WTC11 (cell line): Measurements from ENCODE around the gene ERC2.

Source experiments
- CBFB ChIP-seq: sonication (generic); formaldehyde crosslinking; IDR thresholded peaks from 2 replicates; pipeline ENCODE4 v1.8.1; 2022; ENCODE audit warnings: mild to moderate bottlenecking, low read depth, missing genetic modification reagents
- CREB1 ChIP-seq: sonication (generic); formaldehyde crosslinking; IDR thresholded peaks from 2 replicates; pipeline ENCODE4 v1.8.0; 2023; ENCODE audit warnings: mild to moderate bottlenecking, missing genetic modification reagents
- ESRRA ChIP-seq: sonication (generic); formaldehyde crosslinking; IDR thresholded peaks from 2 replicates; pipeline ENCODE4 v1.8.1; 2022; ENCODE audit warnings: mild to moderate bottlenecking, missing genetic modification reagents, borderline replicate concordance
- ETV6 ChIP-seq: sonication (generic); formaldehyde crosslinking; IDR thresholded peaks from 2 replicates; pipeline ENCODE4 v1.8.1; 2022; ENCODE audit warnings: mild to moderate bottlenecking, missing genetic modification reagents
- GABPB1 ChIP-seq: sonication (generic); formaldehyde crosslinking; IDR thresholded peaks from 2 replicates; pipeline ENCODE4 v1.8.1; 2023; ENCODE audit warnings: mild to moderate bottlenecking, missing genetic modification reagents
- MLX ChIP-seq: sonication (generic); formaldehyde crosslinking; IDR thresholded peaks from 2 replicates; pipeline ENCODE4 v1.8.1; 2023; ENCODE audit warnings: mild to moderate bottlenecking, missing genetic modification reagents, moderate library complexity
- NR1H2 ChIP-seq: sonication (generic); formaldehyde crosslinking; IDR thresholded peaks from 2 replicates; pipeline ENCODE4 v1.9.0; 2021; ENCODE audit warnings: mild to moderate bottlenecking, moderate library complexity, missing genetic modification reagents
- PREB ChIP-seq: sonication (generic); formaldehyde crosslinking; IDR thresholded peaks from 2 replicates; pipeline ENCODE4 v1.8.1; 2022; ENCODE audit warnings: mild to moderate bottlenecking, missing genetic modification reagents, moderate library complexity, borderline replicate concordance
- SMAD4 ChIP-seq: sonication (generic); formaldehyde crosslinking; IDR thresholded peaks from 2 replicates; pipeline ENCODE4 v1.8.0; 2022; ENCODE audit warnings: mild to moderate bottlenecking, missing genetic modification reagents
- SP1 ChIP-seq: sonication (generic); formaldehyde crosslinking; conservative IDR thresholded peaks from 2 replicates; pipeline ENCODE4 v1.8.1; 2022; ENCODE audit warnings: missing genetic modification reagents
- TEAD1 ChIP-seq: sonication (generic); formaldehyde crosslinking; IDR thresholded peaks from 2 replicates; pipeline ENCODE4 v1.8.0; 2022; ENCODE audit warnings: mild to moderate bottlenecking, missing genetic modification reagents
- TF ChIP-seq, protein P1 (sequence below): fragments of 200-600 bp; IDR thresholded peaks from 2 replicates; pipeline ENCODE4 v1.8.0; 2022; ENCODE audit warnings: antibody characterized with exemption
- TF ChIP-seq, protein P2 (sequence below): sonication (generic); formaldehyde crosslinking; IDR thresholded peaks from 2 replicates; pipeline ENCODE4 v1.8.1; 2023; ENCODE audit warnings: mild to moderate bottlenecking, missing genetic modification reagents, moderate library complexity
- TF ChIP-seq, protein P3 (sequence below): sonication (generic); formaldehyde crosslinking; IDR thresholded peaks from 2 replicates; pipeline ENCODE4 v1.8.1; 2022; ENCODE audit warnings: low read depth, mild to moderate bottlenecking, moderate library complexity, missing genetic modification reagents, borderline replicate concordance

DNA sequence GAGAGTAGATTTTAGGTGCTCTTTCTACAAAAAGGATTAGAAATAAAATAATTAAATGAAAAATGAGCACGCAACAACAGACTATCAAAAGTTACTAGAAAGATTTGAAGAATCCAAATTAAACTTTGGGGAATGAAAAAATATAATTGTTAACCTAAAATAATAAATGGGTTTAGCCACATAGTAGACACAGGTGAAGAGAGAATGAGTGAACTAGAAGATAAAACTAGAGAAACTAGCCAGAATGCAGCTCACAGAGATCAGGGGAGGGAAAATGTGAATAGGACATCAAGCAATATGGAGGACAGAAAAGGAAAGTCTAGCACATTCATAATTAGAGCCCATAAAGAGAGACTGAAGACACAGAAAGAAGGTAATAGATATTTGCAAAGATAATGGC, 670.5 kb downstream of the ERC2 start:
- TF ChIP-seq, protein P1, sequence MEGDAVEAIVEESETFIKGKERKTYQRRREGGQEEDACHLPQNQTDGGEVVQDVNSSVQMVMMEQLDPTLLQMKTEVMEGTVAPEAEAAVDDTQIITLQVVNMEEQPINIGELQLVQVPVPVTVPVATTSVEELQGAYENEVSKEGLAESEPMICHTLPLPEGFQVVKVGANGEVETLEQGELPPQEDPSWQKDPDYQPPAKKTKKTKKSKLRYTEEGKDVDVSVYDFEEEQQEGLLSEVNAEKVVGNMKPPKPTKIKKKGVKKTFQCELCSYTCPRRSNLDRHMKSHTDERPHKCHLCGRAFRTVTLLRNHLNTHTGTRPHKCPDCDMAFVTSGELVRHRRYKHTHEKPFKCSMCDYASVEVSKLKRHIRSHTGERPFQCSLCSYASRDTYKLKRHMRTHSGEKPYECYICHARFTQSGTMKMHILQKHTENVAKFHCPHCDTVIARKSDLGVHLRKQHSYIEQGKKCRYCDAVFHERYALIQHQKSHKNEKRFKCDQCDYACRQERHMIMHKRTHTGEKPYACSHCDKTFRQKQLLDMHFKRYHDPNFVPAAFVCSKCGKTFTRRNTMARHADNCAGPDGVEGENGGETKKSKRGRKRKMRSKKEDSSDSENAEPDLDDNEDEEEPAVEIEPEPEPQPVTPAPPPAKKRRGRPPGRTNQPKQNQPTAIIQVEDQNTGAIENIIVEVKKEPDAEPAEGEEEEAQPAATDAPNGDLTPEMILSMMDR = no peak
- TF ChIP-seq NR1H2 (CRISPR knock-in tag) = no peak
- no peak for TF ChIP-seq MLX (CRISPR knock-in tag)
- TF ChIP-seq ESRRA (CRISPR knock-in tag) = no peak
- TF ChIP-seq, protein P2, sequence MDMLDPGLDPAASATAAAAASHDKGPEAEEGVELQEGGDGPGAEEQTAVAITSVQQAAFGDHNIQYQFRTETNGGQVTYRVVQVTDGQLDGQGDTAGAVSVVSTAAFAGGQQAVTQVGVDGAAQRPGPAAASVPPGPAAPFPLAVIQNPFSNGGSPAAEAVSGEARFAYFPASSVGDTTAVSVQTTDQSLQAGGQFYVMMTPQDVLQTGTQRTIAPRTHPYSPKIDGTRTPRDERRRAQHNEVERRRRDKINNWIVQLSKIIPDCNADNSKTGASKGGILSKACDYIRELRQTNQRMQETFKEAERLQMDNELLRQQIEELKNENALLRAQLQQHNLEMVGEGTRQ (CRISPR knock-in tag) = no peak
- no peak for TF ChIP-seq ETV6 (CRISPR knock-in tag)
- no peak for TF ChIP-seq SMAD4
- TF ChIP-seq, protein P3, sequence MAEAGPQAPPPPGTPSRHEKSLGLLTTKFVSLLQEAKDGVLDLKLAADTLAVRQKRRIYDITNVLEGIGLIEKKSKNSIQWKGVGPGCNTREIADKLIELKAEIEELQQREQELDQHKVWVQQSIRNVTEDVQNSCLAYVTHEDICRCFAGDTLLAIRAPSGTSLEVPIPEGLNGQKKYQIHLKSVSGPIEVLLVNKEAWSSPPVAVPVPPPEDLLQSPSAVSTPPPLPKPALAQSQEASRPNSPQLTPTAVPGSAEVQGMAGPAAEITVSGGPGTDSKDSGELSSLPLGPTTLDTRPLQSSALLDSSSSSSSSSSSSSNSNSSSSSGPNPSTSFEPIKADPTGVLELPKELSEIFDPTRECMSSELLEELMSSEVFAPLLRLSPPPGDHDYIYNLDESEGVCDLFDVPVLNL (CRISPR knock-in tag) = no peak
- TF ChIP-seq CBFB (CRISPR knock-in tag) = no peak
- TF ChIP-seq PREB = no peak
- no peak for TF ChIP-seq SP1
- TF ChIP-seq TEAD1 (CRISPR knock-in tag) = no peak
- TF ChIP-seq GABPB1 (CRISPR knock-in tag) = no peak
- TF ChIP-seq CREB1 (CRISPR knock-in tag) = no peak
